IMR-90 (cell line): Measurements from ENCODE around the gene EXOSC1.

Source experiments
- BHLHE40 ChIP-seq: fragments of 150-350 bp; IDR thresholded peaks from 2 replicates; pipeline ENCODE4 v1.6.1; 2016; ENCODE audit warnings: mild to moderate bottlenecking, low read depth, low read length
- CEBPB ChIP-seq: IDR thresholded peaks from 2 replicates; pipeline ENCODE4 v1.6.1; 2012; ENCODE audit warnings: low read depth, low read length, improper control_type of control experiment
- FOS ChIP-seq: fragments of 150-350 bp; IDR thresholded peaks from 2 replicates; pipeline ENCODE4 v1.6.1; 2016; ENCODE audit warnings: low read depth, low read length
- MAFK ChIP-seq: IDR thresholded peaks from 2 replicates; pipeline ENCODE4 v1.6.1; 2012; ENCODE audit warnings: low read depth, low read length, improper control_type of control experiment
- MXI1 ChIP-seq: IDR thresholded peaks from 2 replicates; pipeline ENCODE4 v1.6.1; 2012; ENCODE audit warnings: low read depth, mild to moderate bottlenecking, low read length, moderate library complexity, borderline replicate concordance
- NFE2L2 ChIP-seq: fragments of 150-350 bp; IDR thresholded peaks from 2 replicates; pipeline ENCODE4 v1.6.1; 2016; ENCODE audit warnings: low read depth, mild to moderate bottlenecking, low read length
- POLR2A ChIP-seq: IDR thresholded peaks from 2 replicates; pipeline ENCODE4 v1.6.1; 2012; ENCODE audit warnings: mild to moderate bottlenecking, low read depth, low read length
- RAD21 ChIP-seq: IDR thresholded peaks from 2 replicates; pipeline ENCODE4 v1.6.1; 2012; ENCODE audit warnings: low read length, improper control_type of control experiment
- RFX5 ChIP-seq: IDR thresholded peaks from 2 replicates; pipeline ENCODE4 v1.8.0; 2012; ENCODE audit warnings: low read depth, mild to moderate bottlenecking, low read length, moderate library complexity
- SMC3 ChIP-seq: fragments of 150-350 bp; IDR thresholded peaks from 2 replicates; pipeline ENCODE4 v1.6.1; 2016; ENCODE audit warnings: low read depth, mild to moderate bottlenecking, antibody characterized with exemption, low read length, moderate library complexity
- TF ChIP-seq, protein P1 (sequence below): conservative IDR thresholded peaks from 2 replicates; pipeline ENCODE4 v1.5.1; 2012; ENCODE audit warnings: mild to moderate bottlenecking, low read depth, low read length, improper control_type of control experiment
- TF ChIP-seq, protein P2 (sequence below): fragments of 150-350 bp; IDR thresholded peaks from 2 replicates; pipeline ENCODE4 v1.6.1; 2017; ENCODE audit warnings: mild to moderate bottlenecking, antibody characterized with exemption, low read length, low read depth
- TF ChIP-seq, protein P3 (sequence below): fragments of 150-350 bp; IDR thresholded peaks from 2 replicates; pipeline ENCODE4 v1.6.1; 2016; ENCODE audit warnings: low read depth, mild to moderate bottlenecking, low read length, moderate library complexity, borderline replicate concordance

DNA sequence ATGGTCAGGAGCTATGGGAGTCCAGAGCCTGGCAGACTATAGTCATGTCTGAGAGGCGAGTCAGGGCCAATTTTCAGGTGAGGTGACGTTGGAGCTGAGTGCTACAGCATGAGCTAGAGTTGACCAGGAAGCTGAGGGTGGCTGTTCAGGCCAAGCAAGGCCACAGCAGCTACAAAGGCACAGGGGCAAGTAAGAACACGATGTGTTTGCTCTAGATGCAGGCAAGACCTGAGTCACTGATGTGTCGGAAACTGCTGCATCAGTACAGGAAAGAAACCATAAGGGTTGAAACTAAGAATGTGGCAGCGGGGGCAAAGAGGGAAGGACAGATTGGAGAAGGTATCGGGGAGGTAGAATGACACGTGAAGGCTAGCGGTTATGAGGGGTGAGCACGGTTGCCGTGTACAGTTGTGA lies 32.9 kb downstream of the EXOSC1 start:
- TF ChIP-seq POLR2A (no peak), RAD21 (no peak), BHLHE40 (no peak), MAFK (no peak), RFX5 (no peak), NFE2L2 (no peak), CEBPB (no peak), FOS (no peak), SMC3 (no peak), MXI1 (no peak)
- TF ChIP-seq, protein P1, sequence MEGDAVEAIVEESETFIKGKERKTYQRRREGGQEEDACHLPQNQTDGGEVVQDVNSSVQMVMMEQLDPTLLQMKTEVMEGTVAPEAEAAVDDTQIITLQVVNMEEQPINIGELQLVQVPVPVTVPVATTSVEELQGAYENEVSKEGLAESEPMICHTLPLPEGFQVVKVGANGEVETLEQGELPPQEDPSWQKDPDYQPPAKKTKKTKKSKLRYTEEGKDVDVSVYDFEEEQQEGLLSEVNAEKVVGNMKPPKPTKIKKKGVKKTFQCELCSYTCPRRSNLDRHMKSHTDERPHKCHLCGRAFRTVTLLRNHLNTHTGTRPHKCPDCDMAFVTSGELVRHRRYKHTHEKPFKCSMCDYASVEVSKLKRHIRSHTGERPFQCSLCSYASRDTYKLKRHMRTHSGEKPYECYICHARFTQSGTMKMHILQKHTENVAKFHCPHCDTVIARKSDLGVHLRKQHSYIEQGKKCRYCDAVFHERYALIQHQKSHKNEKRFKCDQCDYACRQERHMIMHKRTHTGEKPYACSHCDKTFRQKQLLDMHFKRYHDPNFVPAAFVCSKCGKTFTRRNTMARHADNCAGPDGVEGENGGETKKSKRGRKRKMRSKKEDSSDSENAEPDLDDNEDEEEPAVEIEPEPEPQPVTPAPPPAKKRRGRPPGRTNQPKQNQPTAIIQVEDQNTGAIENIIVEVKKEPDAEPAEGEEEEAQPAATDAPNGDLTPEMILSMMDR: no peak
- TF ChIP-seq, protein P2, sequence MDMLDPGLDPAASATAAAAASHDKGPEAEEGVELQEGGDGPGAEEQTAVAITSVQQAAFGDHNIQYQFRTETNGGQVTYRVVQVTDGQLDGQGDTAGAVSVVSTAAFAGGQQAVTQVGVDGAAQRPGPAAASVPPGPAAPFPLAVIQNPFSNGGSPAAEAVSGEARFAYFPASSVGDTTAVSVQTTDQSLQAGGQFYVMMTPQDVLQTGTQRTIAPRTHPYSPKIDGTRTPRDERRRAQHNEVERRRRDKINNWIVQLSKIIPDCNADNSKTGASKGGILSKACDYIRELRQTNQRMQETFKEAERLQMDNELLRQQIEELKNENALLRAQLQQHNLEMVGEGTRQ: no peak
- TF ChIP-seq, protein P3, sequence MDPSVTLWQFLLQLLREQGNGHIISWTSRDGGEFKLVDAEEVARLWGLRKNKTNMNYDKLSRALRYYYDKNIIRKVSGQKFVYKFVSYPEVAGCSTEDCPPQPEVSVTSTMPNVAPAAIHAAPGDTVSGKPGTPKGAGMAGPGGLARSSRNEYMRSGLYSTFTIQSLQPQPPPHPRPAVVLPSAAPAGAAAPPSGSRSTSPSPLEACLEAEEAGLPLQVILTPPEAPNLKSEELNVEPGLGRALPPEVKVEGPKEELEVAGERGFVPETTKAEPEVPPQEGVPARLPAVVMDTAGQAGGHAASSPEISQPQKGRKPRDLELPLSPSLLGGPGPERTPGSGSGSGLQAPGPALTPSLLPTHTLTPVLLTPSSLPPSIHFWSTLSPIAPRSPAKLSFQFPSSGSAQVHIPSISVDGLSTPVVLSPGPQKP: no peak
